Measurements from ENCODE around the gene IL34. TPM values are rescaled to one million over a fixed set of nuclear protein-coding genes. Genes with fewer than 3 reads are reported as not detected.

IL34 gene
- total and polyA plus RNA-seq, 2 of the 8 experiments (the other 6 are each of a cell fraction or from before 2014, with no cell fraction given) = 4.6 to 5.6 TPM

GRCh38 chr16:70676675-70677498 lies 30.5 kb downstream of the IL34 start:
- Histone ChIP-seq H3K27ac (ENCODE audit: low read depth, low read length) (no peak overlapping the region), H3K4ac (replicated peaks; ENCODE audit: insufficient read length, low read depth, low read length) (no peak overlapping the region), H3K79me1 (ENCODE audit: low read depth, low read length) (no peaks in the 10 kb centered on the region), H3K36me3 (ENCODE audit: control insufficient read depth in 2 of 4, insufficient read depth in 4 of 4, low read length in 3 of 4) (peaks cover 0 to 12% (median 1%) of the 10 kb centered on the region in 4 experiments; a peak in 2 of 8 replicates), H3K9me3 (ENCODE audit: insufficient read depth in 2 of 2, low read depth in 1 of 2, low read length in 1 of 2) (no peaks in the 10 kb centered on the region), H4K5ac (ENCODE audit: insufficient read length, low read depth, low read length) (no peak overlapping the region), H2BK15ac (ENCODE audit: low read length) (no peak overlapping the region), H2BK12ac (ENCODE audit: low read depth, low read length) (no peak overlapping the region), H2AK5ac (ENCODE audit: low read depth, low read length) (no peak overlapping the region), H2BK120ac (replicated peaks; ENCODE audit: low read depth, low read length) (no peak overlapping the region), H3K23me2 (ENCODE audit: low read depth, low read length) (no peaks in the 10 kb centered on the region), H3K4me3 (ENCODE audit: extremely low read depth in 1 of 4, insufficient read depth in 2 of 4, low read depth in 3 of 4, low read length in 4 of 4) (no peak overlapping the region), H3K18ac (ENCODE audit: extremely low read depth, low read length) (no peak overlapping the region), H4K20me1 (replicated peaks in 1 of 2; ENCODE audit: control insufficient read depth in 1 of 2, insufficient read depth in 2 of 2, low read length in 2 of 2) (peaks cover 0 to 5% of the 10 kb centered on the region in 2 experiments), H3K14ac (ENCODE audit: insufficient read length) (no peak overlapping the region), H3K4me1 (replicated peaks in 1 of 4; ENCODE audit: control insufficient read depth in 3 of 4, insufficient read depth in 4 of 4, low read length in 3 of 4) (peaks cover 0 to 11% (median 3%) of the 10 kb centered on the region in 4 experiments; a peak in 3 of 7 replicates), H3K56ac (replicated peaks; ENCODE audit: insufficient read length, low read depth, low read length) (no peak overlapping the region), H4K8ac (ENCODE audit: extremely low read depth, insufficient read depth, low read length) (no peak overlapping the region; the same call in 1 of the 2 replicates), H3K9ac (replicated peaks in 1 of 4; ENCODE audit: extremely low read depth in 1 of 4, low read depth in 3 of 4, low read length in 3 of 4) (no peak overlapping the region), H2AFZ (ENCODE audit: low read length) (no peak overlapping the region), H3K27me3 (replicated peaks in 1 of 4; ENCODE audit: control insufficient read depth in 3 of 4, extremely low read depth in 1 of 4, insufficient read depth in 3 of 4, low read length in 3 of 4) (no peaks in the 10 kb centered on the region), H2BK20ac (ENCODE audit: low read length) (no peak overlapping the region), H4K91ac (replicated peaks; ENCODE audit: insufficient read length, low read length) (no peak overlapping the region), H3K4me2 (ENCODE audit: insufficient read depth in 1 of 2, low read depth in 2 of 2, low read length in 2 of 2) (no peak overlapping the region), H3K79me2 (ENCODE audit: control insufficient read depth in 1 of 2, insufficient read depth in 2 of 2, low read length in 2 of 2) (no peaks in the 10 kb centered on the region), H3K23ac (ENCODE audit: insufficient read length) (no peak overlapping the region), H2BK5ac (ENCODE audit: low read depth, low read length) (no peak overlapping the region)
- WGBS, 2 experiments (ENCODE audit: extremely low coverage in 1 of 2, insufficient coverage in 1 of 2, insufficient read length in 1 of 2, insufficient replicate concordance in 2 of 2, low coverage in 1 of 2, low lambda C conversion rate in 2 of 2, missing lambda C conversion rate in 1 of 2) = 97% methylated on average over 11 of the region's 14 CpGs; no CpG with 5 or more reads in 1 of the 2 experiments
- FAIRE-seq (no peak), DNase-seq (ENCODE audit: low read depth in 1 of 2, low spot score in 2 of 2) (no peak)
- ChIA-PET CTCF (ENCODE audit: partially characterized antibody) (interaction anchor here (0.6 to 8.0 kb wide), 8 partner anchors 11 to 99 kb away, joined by 3 to 141 read pairs (median 4); no protein-coding TSS in a partner anchor), POLR2A (ENCODE audit: partially characterized antibody) (interaction anchor here (1.2 kb wide), 1 partner anchor 11 kb away, joined by 4 read pairs; no protein-coding TSS in a partner anchor)
- no peak for TF ChIP-seq E2F6 (IDR thresholded peaks at IDR 0.05)
- TF ChIP-seq POLR2AphosphoS5 (IDR thresholded peaks at IDR 0.05; ENCODE audit: low read depth, low read length) = no peak
- TF ChIP-seq ZNF274 (IDR thresholded peaks at IDR 0.05; ENCODE audit: borderline replicate concordance, extremely low read depth, low read length) = no peak
- TF ChIP-seq FOSL1 (IDR thresholded peaks at IDR 0.05; ENCODE audit: insufficient read depth, low read depth, low read length) = no peak
- TF ChIP-seq POLR2A (IDR thresholded peaks at IDR 0.05; ENCODE audit: control extremely low read depth in 1 of 2, low read depth in 2 of 2, low read length in 2 of 2) = no peak
- no peak for TF ChIP-seq BACH1 (IDR thresholded peaks at IDR 0.05; ENCODE audit: low read length)
- no peak for TF ChIP-seq HDAC6 (IDR thresholded peaks at IDR 0.05; ENCODE audit: low read depth, low read length)
- no peak for TF ChIP-seq SRF (IDR thresholded peaks at IDR 0.05; ENCODE audit: low read depth, low read length)
- TF ChIP-seq CBX8 (IDR thresholded peaks at IDR 0.05; ENCODE audit: borderline replicate concordance, low read depth, low read length) = no peak
- no peak for TF ChIP-seq NANOG (IDR thresholded peaks at IDR 0.05; ENCODE audit: insufficient read depth, low read depth, low read length, poor library complexity, severe bottlenecking)
- TF ChIP-seq CHD1 (IDR thresholded peaks at IDR 0.05; ENCODE audit: low read depth, low read length) = no peak
- no peak for TF ChIP-seq SUZ12 (IDR thresholded peaks at IDR 0.05; ENCODE audit: low read length)
- TF ChIP-seq SP1 (IDR thresholded peaks at IDR 0.05; ENCODE audit: low read depth, low read length) = no peak

Data from H1 (cell line).